Hepatocyte (in vitro differentiated cells): ENCODE data around the gene WDR18.

Experiments used
- CTCF ChIP-seq: fragments of 200-600 bp; sonication (generic); IDR thresholded peaks from 2 replicates; pipeline ENCODE4 v1.5.1; 2016; ENCODE audit warnings: antibody characterized with exemption, mild to moderate bottlenecking; ENCODE audit not compliant: poor library complexity
- EZH2phosphoT487 ChIP-seq: fragments of 200-600 bp; sonication (generic); IDR thresholded peaks from one replicate; pipeline ENCODE4 v1.6.1; 2018; ENCODE audit warnings: antibody characterized with exemption, mild to moderate bottlenecking, low read depth, moderate library complexity; ENCODE audit not compliant: unreplicated experiment, severe bottlenecking

- TF ChIP-seq EZH2phosphoT487, result no peak
- no peak for TF ChIP-seq CTCF
Measured at GRCh38 chr19:948842-949496, 35.2 kb upstream of the WDR18 start.
